ENCODE data around the gene PRR3. TPM values are rescaled to one million over a fixed set of nuclear protein-coding genes. Genes with fewer than 3 reads are reported as not detected.

The PRR3 gene
- total RNA-seq (ENCODE audit: low replicate concordance), result 3.9 and 6.0 TPM in 2 replicates

GRCh38 chr6:30556906-30557682, at the start of gene PRR3:
TSS of gene PRR3 (plus strand) at chr6:30557295. CDS start at chr6:30557345, 50 bp downstream.

GRCh38 chr6:30556066-30556905, 809 bp upstream of the PRR3 start, which contains the start of gene GNL1:
TSS of gene GNL1 (minus strand) at chr6:30556489. CDS start at chr6:30556203, 286 bp downstream.

GRCh38 chr6:30571075-30571761, 14.1 kb downstream of the PRR3 start, which contains the start of gene ABCF1:
TSS of gene ABCF1 (plus strand) at chr6:30571442. CDS start at chr6:30571488, 46 bp downstream.

Other genes starting within 250 kb of the PRR3 start
- gene TRIM39, start 230.4 kb upstream of the PRR3 start, total RNA-seq (ENCODE audit: low replicate concordance), result 6.7 and 7.6 TPM in 2 replicates
- 11.7 and 24.4 TPM in 2 replicates for gene RPP21, start 212.1 kb upstream of the PRR3 start, total RNA-seq (ENCODE audit: low replicate concordance)
- gene HLA-E, start 67.8 kb upstream of the PRR3 start, total RNA-seq (ENCODE audit: low replicate concordance), result 159 and 210 TPM in 2 replicates
- gene GNL1, start 806 bp upstream of the PRR3 start, total RNA-seq (ENCODE audit: low replicate concordance), result 48.1 and 59.3 TPM in 2 replicates
- gene ABCF1, start 14.1 kb downstream of the PRR3 start, total RNA-seq (ENCODE audit: low replicate concordance), result 36.5 and 46.5 TPM in 2 replicates
- gene PPP1R10, start 59.9 kb downstream of the PRR3 start, total RNA-seq (ENCODE audit: low replicate concordance), result 7.3 and 10.0 TPM in 2 replicates
- 36.3 and 43.5 TPM in 2 replicates for gene MRPS18B, start 60.5 kb downstream of the PRR3 start, total RNA-seq (ENCODE audit: low replicate concordance)
- gene ATAT1, start 69.6 kb downstream of the PRR3 start, total RNA-seq (ENCODE audit: low replicate concordance), result 2.5 and 4.0 TPM in 2 replicates
- 2.5 and 2.7 TPM in 2 replicates for gene C6orf136, start 89.8 kb downstream of the PRR3 start, total RNA-seq (ENCODE audit: low replicate concordance)
- 34.6 and 46.2 TPM in 2 replicates for gene DHX16, start 115.7 kb downstream of the PRR3 start, total RNA-seq (ENCODE audit: low replicate concordance)
- gene PPP1R18, start 129.3 kb downstream of the PRR3 start, total RNA-seq (ENCODE audit: low replicate concordance), result 28.8 and 52.0 TPM in 2 replicates
- 1.2 and 1.5 TPM in 2 replicates for gene NRM, start 133.7 kb downstream of the PRR3 start, total RNA-seq (ENCODE audit: low replicate concordance)
- gene MDC1, start 160.0 kb downstream of the PRR3 start, total RNA-seq (ENCODE audit: low replicate concordance), result 1.8 and 5.0 TPM in 2 replicates
- gene TUBB, start 163.1 kb downstream of the PRR3 start, total RNA-seq (ENCODE audit: low replicate concordance), result 361 and 456 TPM in 2 replicates
- gene FLOT1, start 185.4 kb downstream of the PRR3 start, total RNA-seq (ENCODE audit: low replicate concordance), result 79.3 and 96.3 TPM in 2 replicates
- 9.6 and 164 TPM in 2 replicates for gene IER3, start 187.3 kb downstream of the PRR3 start, total RNA-seq (ENCODE audit: low replicate concordance)